Measurements from ENCODE around the gene HIF1A.
A peak's percentile ranks its signal among the peaks of the same experiment; 100 is the strongest.

HIF1A gene

GRCh38 chr14:61747342-61747741 is 52.0 kb downstream of the HIF1A start:
- H3K4me3 ChIP-seq (ENCODE audit: low read depth, low read length): peak overlapping the region; percentile 61; the same call in 1 of the 2 replicates
- no peak for TF ChIP-seq CTCF (IDR thresholded peaks at IDR 0.05; ENCODE audit: low read depth, low read length)

GRCh38 chr14:61749264-61749663 is 54.0 kb downstream of the HIF1A start:
- no peak for TF ChIP-seq CTCF (IDR thresholded peaks at IDR 0.05; ENCODE audit: low read depth, low read length)
- peak overlapping the region; percentile 61 for H3K4me3 ChIP-seq (ENCODE audit: low read depth, low read length)

- no peak for TF ChIP-seq CTCF (IDR thresholded peaks at IDR 0.05; ENCODE audit: low read depth, low read length)
- peak overlapping the region; percentile 61 for H3K4me3 ChIP-seq (ENCODE audit: low read depth, low read length)
Measured at GRCh38 chr14:61749867-61750266, 54.6 kb downstream of the HIF1A start.

GRCh38 chr14:61750708-61751474 is 55.6 kb downstream of the HIF1A start:
- H3K4me3 ChIP-seq (ENCODE audit: low read depth, low read length): peak overlapping the region; percentile 61
- no peak for TF ChIP-seq CTCF (IDR thresholded peaks at IDR 0.05; ENCODE audit: low read depth, low read length)

GRCh38 chr14:61751475-61751989 is 56.2 kb downstream of the HIF1A start:
- no peak for TF ChIP-seq CTCF (IDR thresholded peaks at IDR 0.05; ENCODE audit: low read depth, low read length)
- peak overlapping the region; percentile 61 for H3K4me3 ChIP-seq (ENCODE audit: low read depth, low read length)

- H3K4me3 ChIP-seq (ENCODE audit: low read depth, low read length): no peak overlapping the region
- TF ChIP-seq CTCF (IDR thresholded peaks at IDR 0.05; ENCODE audit: low read depth, low read length): no peak
Measured at GRCh38 chr14:61752626-61753025, 57.3 kb downstream of the HIF1A start.

GRCh38 chr14:61753631-61754030 is 58.3 kb downstream of the HIF1A start:
- H3K4me3 ChIP-seq (ENCODE audit: low read depth, low read length): no peak overlapping the region
- no peak for TF ChIP-seq CTCF (IDR thresholded peaks at IDR 0.05; ENCODE audit: low read depth, low read length)
